Pancreas (tissue), 10 donors: ENCODE data around the gene EFS. TPM values are rescaled to one million over a fixed set of nuclear protein-coding genes. Genes with fewer than 3 reads are reported as not detected.

Experiments used
- ATAC-seq, 4 donors: fragments of 200-7000 bp; cut with Tn5 transposase; one replicate each; pipeline versions ENCODE4 v1.8.0 to v1.9.1; 2020; ENCODE audit warnings: mild to moderate bottlenecking in 4 of 4, moderate library complexity in 4 of 4
- DNase-seq, 6 donors: peaks; one replicate each; pipeline ENCODE4 v3.0.0-alpha.2; 2020
- FAIRE-seq: peaks from 2 replicates; lab custom pipeline; 2012; peaks lifted over from hg19 to GRCh38; lab: Jason Lieb, UNC
- H3K27ac ChIP-seq, 4 donors: fragments of 200-600 bp; sonication (generic); 1 replicate in 3 of 4; 2 replicates in 1 of 4; pipeline versions ENCODE4 v1.5.0 to v1.8.0; 2020
- H3K27me3 ChIP-seq, 4 donors: fragments of 200-600 bp; one replicate each; pipeline ENCODE4 v1.8.0; 2021
- H3K36me3 ChIP-seq, 3 donors: fragments of 200-600 bp; sonication (generic) in 1 of 3; one replicate each; pipeline versions ENCODE4 v1.5.0 to v1.8.0; 2020 to 2021
- H3K4me1 ChIP-seq, 3 donors: fragments of 200-600 bp; one replicate each; pipeline ENCODE4 v1.8.0; 2021
- H3K4me3 ChIP-seq, 4 donors: fragments of 200-600 bp; sonication (generic) in 2 of 4; one replicate each; pipeline versions ENCODE4 v1.5.0 to v1.8.0; 2020 to 2021
- H3K9me3 ChIP-seq, 4 donors: fragments of 200-600 bp; one replicate each; pipeline ENCODE4 v1.8.0; 2021
- CTCF ChIP-seq, 4 donors: fragments of 200-600 bp; sonication (generic) in 3 of 4; IDR thresholded peaks; one replicate each; pipeline versions ENCODE4 v1.5.0 to v1.8.0; 2021; ENCODE audit warnings: antibody characterized with exemption in 4 of 4
- WGBS, 2 donors: extraction: QIAGEN DNeasy Blood & Tissue Kit; methylation state at CpG; one replicate each; pipeline ENCODE4 v1.1.7; 2013; 5-methylcytosine and 5-hydroxymethylcytosine counted together
- intact Hi-C, 3 donors: fragments of 100-400 bp; cut with DNase I; formaldehyde crosslinking; loops; one replicate each; pipeline versions ENCODE4 v1.11.1 to v1.14.2; 2022
- polyA plus RNA-seq, 2 donors: library from polyadenylated mRNA; stranded (reverse); fragments of 200-250 nt; gene quantifications; one replicate each; pipeline ENCODE4 v1.2.3, GENCODE V29; 2013
- total RNA-seq, 6 donors: library from RNA; stranded (reverse); fragmentation: NEBNext Ultra II Directional in 4 of 6; extraction: Animal tissue kit (Norgen Biotek cat#: 25700) in 4 of 6; gene quantifications; one replicate each; pipeline versions ENCODE4 v1.2.1 to v1.2.4, GENCODE V29; 2021 to 2023
- donor health status: healthy with polysubstance abuse.
- donor health status: DM: no; HTN: no; CAD: no; lungs with moderate emphysema.
- donor health status: DM: no; HTN: no; CAD: no.
- donor health status: control.
- donor health status: control.
- donor health status: Bipolar disorder and iron deficiency.
- donor health status: DM: yes; HTN: yes; CAD: no.
- donor health status: DM: no; HTN: no; CAD: no.
- donor health status: DM: no; HTN: no; CAD: no.
- donor health status: DM: yes; HTN: yes; CAD: no.

Gene EFS
- total and polyA plus RNA-seq, 8 donors = 0.23 to 3.0 (median 1.0) TPM

GRCh38 chr14:23382731-23383440, 17.9 kb upstream of the EFS start:
- Histone ChIP-seq H3K27ac (no peak overlapping the region), H3K4me1 (peaks cover 0 to 7% (median 0%) of the 10 kb centered on the region in 3 donors), H3K9me3 (no peaks in the 10 kb centered on the region), H3K36me3 (no peaks in the 10 kb centered on the region), H3K27me3 (no peaks in the 10 kb centered on the region), H3K4me3 (no peak overlapping the region)
- DNase-seq = no peak
- intact Hi-C loops = loop anchor here in 1 of 3 donors (5.0 kb wide), 1 partner anchor 116 kb away; no protein-coding TSS in a partner anchor
- no peak for FAIRE-seq
- 71 to 78% methylated on average over 10 of the region's 10 CpGs for WGBS, 2 donors
- ATAC-seq = no peak
- no peak for TF ChIP-seq CTCF (IDR thresholded peaks at IDR 0.05)

GRCh38 chr14:23382276-23382675, 17.3 kb upstream of the EFS start:
- ATAC-seq = no peak
- H3K4me1 ChIP-seq = peaks cover 0 to 7% (median 0%) of the 10 kb centered on the region in 3 donors
- no peaks in the 10 kb centered on the region for H3K27me3 ChIP-seq
- no peak for FAIRE-seq
- no peaks in the 10 kb centered on the region for H3K9me3 ChIP-seq
- H3K4me3 ChIP-seq = no peak overlapping the region
- DNase-seq = no peak
- TF ChIP-seq CTCF (IDR thresholded peaks at IDR 0.05) = no peak
- 88 to 96% methylated on average over 6 of the region's 6 CpGs for WGBS, 2 donors
- no peaks in the 10 kb centered on the region for H3K36me3 ChIP-seq
- intact Hi-C loops = loop anchor here in 1 of 3 donors (5.0 kb wide), 1 partner anchor 115 kb away; no protein-coding TSS in a partner anchor
- H3K27ac ChIP-seq = no peak overlapping the region

GRCh38 chr14:23381871-23382270, 16.9 kb upstream of the EFS start:
- Histone ChIP-seq H3K27ac (no peak overlapping the region), H3K4me3 (no peak overlapping the region), H3K27me3 (no peaks in the 10 kb centered on the region), H3K36me3 (no peaks in the 10 kb centered on the region), H3K4me1 (peaks cover 0 to 7% (median 0%) of the 10 kb centered on the region in 3 donors), H3K9me3 (no peaks in the 10 kb centered on the region)
- no peak for FAIRE-seq
- intact Hi-C loops = loop anchor here in 1 of 3 donors (5.0 kb wide), 1 partner anchor 115 kb away; no protein-coding TSS in a partner anchor
- no peak for TF ChIP-seq CTCF (IDR thresholded peaks at IDR 0.05)
- ATAC-seq = no peak
- no peak for DNase-seq
- 65 to 72% methylated on average over 3 of the region's 3 CpGs for WGBS, 2 donors

- FAIRE-seq = no peak
- no peaks in the 10 kb centered on the region for H3K27me3 ChIP-seq
- intact Hi-C loops = loop anchor here in 1 of 3 donors (5.0 kb wide), 1 partner anchor 114 kb away; no protein-coding TSS in a partner anchor
- H3K4me3 ChIP-seq = no peak overlapping the region
- no peak for TF ChIP-seq CTCF (IDR thresholded peaks at IDR 0.05)
- no peaks in the 10 kb centered on the region for H3K36me3 ChIP-seq
- 71 to 77% methylated on average over 4 of the region's 4 CpGs for WGBS, 2 donors
- H3K9me3 ChIP-seq = no peaks in the 10 kb centered on the region
- H3K27ac ChIP-seq = no peak overlapping the region
- no peak for ATAC-seq
- DNase-seq = no peak
- H3K4me1 ChIP-seq = peaks cover 0 to 7% (median 0%) of the 10 kb centered on the region in 3 donors
Observed at GRCh38 chr14:23380976-23381375, 16.0 kb upstream of the EFS start.
